NCI-H2196 (cell line): ENCODE results near the gene JMJD1C.

ENCODE experiments used
- DNase-seq: peaks from one replicate; lab custom pipeline; 2025; ENCODE audit not compliant: unreplicated experiment; lab: John Stamatoyannopoulos, UW

Gene JMJD1C

DNA sequence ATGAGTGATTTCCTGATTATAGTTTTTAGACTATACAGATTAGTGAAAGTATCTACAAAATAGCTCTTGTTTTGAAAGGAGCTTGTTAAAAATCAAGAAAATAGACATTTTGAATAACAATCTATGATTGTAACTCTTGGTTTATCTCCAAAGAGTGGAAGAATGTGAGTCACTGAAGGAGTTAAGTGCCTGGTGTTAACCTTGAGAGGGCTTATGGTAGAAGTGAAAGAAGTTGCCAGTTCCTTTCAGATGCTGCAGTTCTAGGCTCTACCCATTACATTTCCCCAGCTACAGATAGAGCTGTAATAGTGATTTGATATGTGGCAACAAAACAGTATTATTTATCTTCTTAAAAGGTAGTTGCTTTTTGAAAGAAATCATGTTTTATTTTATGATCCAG lies 320.0 kb downstream of the JMJD1C start:
- no peak for DNase-seq

DNA sequence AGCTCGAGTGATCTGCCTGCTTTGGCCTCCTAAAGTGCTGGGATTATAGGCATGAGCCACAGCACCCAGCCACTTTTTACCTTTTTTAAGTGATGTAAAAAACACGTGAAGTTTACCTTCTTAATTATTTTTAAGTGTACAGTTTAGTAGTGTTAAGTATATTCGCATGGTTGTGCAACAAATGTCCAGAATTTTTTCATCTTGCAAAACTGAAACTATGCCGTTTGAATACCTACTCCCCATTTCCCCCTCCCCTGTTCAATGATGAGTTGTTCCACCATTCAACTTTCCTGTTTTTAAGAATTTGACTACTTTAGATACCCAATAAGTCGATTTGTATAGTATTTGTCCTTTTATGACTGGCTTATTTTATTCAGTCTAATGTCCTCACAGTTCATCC lies 321.8 kb downstream of the JMJD1C start:
- no peak for DNase-seq

GRCh38 chr10:63142136-63142535 lies 323.6 kb downstream of the JMJD1C start:
- no peak for DNase-seq

- no peak for DNase-seq
These were observed 325.7 kb downstream of the JMJD1C start for GRCh38 chr10:63140077-63140476.

DNA sequence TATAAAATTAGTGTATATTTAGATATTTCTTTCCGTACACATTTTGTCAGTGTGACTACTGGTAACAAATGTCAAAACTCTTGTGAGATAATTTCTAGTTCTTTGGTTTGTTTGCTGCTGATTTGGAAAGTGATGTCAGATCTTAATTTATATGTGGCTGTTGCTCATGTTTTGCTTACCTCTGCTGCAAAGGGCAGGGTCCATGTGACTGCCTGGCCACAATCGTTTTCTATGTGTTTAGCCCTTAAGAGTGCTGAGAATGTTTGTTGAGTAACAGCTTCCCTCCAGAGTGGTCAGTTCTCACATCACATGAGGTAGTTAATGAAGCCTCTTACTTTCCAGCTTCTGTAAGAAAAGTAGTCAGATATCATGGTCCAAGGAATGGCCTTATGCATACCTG lies 328.5 kb downstream of the JMJD1C start:
- no peak for DNase-seq

- no peak for DNase-seq
These were observed 331.8 kb downstream of the JMJD1C start for GRCh38 chr10:63133821-63134557.

- DNase-seq: peak; percentile 89
These were observed 332.5 kb downstream of the JMJD1C start, which contains the start of gene NRBF2 for GRCh38 chr10:63133056-63133820. Gene NRBF2, plus strand, starts transcription at chr10:63133328. Its CDS starts 143 bp downstream, at chr10:63133471.

DNA sequence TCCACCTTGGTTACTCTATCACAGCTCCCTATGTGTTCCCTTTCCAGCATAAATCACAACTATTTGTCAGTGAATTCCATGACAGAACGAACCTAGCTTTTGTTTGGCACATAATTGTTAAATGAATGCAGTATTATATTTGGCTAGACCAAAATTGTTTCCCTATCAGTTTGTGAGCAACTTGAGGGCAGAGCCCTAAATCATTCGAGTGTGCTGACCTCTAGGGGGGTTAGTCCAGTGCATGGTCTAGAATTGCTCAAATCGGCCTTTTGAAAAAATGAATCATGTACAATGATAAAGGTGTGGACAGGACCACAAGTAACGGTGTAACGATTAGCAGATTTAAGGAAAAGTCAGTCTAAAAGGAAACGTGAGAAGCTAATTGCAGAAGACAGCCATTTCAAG lies 333.1 kb downstream of the JMJD1C start:
- no peak for DNase-seq

GRCh38 chr10:63129888-63130287 lies 335.9 kb downstream of the JMJD1C start:
- DNase-seq: no peak

- no peak for DNase-seq
These were observed 337.3 kb downstream of the JMJD1C start for GRCh38 chr10:63128443-63128842.

- no peak for DNase-seq
These were observed 340.3 kb downstream of the JMJD1C start for GRCh38 chr10:63125459-63125858.

- DNase-seq: no peak
These were observed 341.9 kb downstream of the JMJD1C start for GRCh38 chr10:63123727-63124362.

DNA sequence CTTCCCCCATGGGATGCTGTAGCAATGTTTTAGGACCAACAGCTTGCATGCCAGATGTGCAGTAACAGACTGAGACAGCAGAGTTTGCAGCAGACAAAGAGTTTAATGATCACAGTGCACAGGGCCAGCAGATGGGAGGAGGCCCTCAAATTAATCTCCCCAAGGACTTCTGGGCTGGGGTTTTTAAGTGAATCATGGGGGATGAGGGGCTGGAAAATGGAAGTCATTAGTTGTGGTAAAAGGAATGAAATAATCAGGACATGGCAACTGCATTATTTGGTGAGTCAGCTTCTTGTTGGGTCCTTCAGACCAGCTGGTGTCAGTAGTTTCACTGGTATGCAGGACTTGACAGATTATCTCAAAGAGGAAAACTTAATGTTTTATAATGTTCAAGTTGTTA lies 345.2 kb downstream of the JMJD1C start:
- no peak for DNase-seq

- DNase-seq: no peak
These were observed 346.7 kb downstream of the JMJD1C start for GRCh38 chr10:63119041-63119440.
